GM20431 (cell line): ENCODE measurements around the gene FSTL4.

ENCODE experiments used
- in situ Hi-C: fragments of 300-500 bp; cut with MseI, MboI; formaldehyde crosslinking; loops from one replicate; pipeline ENCODE4 v1.15.0; 2020; ENCODE audit warnings: low sequenced_read_pairs; ENCODE audit not compliant: unreplicated experiment

The FSTL4 gene

DNA sequence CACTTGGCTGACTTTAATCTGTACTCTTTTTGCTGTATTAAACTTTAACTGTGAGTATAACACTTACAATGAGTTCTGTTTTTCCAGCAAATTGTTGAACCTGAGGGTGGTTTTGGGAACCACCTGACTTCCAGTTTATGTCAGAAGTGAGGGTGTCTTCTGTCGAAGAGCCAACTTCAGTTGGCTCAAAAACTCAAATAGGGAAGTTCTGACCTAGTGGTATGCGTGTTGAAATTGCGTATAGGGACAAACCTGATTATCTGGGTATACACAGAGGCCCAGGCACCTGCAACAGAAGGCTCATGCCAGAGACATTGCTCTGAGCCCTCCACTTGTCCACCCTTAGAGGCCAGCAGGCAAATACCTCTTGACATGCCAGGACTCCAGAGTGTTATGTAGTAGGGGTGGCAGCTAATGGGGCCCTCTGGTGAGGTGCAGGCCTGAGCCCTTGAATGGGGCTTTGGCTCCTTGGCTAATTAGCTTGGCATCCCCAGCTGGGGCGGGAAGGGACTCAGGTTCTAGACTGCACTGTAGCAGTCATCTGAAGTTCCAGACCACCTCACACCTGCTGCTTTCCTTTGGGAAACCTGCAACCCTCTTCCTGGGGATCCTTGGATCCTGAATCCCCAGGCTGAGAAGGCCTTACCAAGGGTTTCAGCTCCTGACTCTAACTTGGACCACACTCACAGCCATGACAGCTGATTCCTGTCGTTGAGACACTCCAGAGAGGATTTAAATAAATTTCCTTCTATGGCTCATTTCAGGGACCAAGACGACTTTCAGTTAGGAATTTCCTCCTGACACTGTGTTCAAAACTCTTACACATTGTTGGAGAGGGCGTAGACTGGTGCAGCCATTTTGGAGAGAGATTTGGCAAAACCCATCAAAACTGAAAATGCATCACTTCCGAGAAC lies 370.9 kb downstream of the FSTL4 start:
- in situ Hi-C loops: no loop called here

DNA sequence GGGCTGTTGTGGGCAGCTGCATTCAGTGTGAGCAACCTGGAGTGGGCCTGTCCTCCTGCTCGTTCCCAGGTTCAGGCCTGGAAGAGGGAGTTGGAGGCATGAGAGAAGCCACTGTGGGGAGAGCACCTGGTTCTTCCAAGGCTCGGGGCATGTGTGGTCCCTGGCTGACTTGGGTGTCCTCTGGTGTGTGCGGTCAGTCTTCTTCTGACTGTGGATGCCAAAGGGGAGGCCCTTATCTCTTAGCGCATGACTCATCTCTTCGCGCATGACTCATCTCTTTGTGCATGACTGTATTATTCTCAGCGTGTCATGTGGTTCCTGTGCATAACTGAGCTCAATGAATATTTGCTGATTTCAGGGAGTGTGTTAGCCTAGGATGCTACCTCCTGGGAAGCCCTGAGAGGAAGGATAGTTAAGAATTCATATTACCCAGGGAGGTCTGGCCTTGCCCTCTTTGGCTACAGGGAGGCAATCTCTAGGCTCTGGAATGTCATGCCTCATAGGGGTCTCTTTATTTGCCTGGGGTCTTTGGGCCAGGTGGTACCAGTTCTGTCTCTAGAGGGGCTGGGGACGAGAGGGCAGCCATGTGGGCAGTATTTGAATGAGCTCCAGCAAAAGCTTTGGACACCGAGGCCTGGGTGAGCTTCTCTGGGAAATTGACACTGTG lies 371.8 kb downstream of the FSTL4 start:
- in situ Hi-C loops: no loop called here

DNA sequence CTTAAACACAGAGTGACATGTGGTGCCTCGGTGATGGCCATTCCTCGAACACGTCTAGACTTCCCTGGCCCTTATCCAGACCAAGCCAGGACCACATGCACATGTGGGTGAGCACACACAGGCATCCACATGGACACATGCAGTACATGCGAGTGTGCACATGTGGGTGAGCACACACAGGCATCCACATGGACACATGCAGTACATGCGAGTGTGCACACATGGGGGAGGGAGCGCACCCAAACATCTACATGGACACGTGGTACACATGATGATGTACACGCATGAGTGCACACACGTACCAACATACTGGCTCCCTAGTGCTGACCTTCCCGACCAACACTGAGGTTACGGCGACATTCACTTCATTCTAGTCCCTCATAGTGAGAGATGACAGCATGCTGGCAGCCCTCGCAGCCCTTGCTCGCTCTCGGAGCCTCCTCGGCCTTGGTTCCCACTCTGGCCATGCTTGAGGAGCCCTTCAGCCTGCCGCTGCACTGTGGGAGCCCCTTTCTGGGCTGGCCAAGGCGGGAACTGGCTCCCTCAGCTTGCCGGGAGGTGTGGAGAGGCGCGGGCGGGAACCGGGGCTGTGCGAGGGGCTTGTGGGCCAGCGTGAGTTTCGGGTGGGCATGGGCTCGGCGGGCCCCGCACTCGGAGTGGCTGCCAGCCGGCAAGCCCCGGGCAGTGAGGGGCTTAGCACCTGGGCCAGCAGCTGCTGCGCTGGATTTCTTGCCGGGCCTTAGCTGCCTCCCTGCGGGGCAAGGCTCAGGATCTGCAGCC lies 373.7 kb downstream of the FSTL4 start:
- in situ Hi-C loops: no loop called here

DNA sequence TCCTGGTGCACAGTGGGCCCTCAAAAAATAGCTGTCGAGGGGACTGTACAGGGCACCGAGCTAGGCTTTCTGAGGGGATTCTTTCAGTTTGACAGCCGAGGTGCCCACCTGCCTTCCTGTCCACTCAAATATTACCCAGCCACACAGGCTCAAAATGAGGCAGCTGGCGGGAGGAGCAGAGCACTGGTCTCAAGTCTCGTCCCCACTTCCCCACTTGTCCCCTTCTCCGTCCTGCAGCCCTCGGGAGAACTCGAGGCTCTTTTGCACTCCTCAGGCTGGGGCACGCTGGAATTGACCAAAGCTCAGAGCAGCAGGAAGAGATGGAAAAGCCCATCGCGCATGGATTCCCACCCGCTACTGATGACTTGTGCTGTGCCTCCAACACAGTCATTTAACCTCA lies 375.4 kb downstream of the FSTL4 start:
- in situ Hi-C loops: no loop called here

DNA sequence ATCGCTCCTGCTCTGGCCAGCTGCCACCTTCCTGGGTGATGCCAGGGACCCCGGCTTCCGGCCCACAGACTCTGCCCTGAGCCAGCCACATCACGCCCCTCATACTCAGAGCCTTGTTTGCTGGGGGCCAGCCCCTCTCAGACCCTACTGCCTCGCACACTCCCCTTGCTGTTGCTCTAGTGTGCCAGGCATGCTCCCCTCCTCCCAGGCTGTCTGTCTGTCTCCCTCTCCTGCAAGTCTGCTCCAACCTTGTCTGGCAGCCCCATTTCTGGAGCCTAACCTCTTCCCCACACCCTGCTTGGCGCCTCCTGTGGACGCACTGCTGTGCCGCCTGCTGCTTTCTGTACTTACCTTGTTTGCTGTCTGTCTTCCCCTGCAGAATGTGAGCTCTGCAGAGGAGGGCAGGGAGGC lies 375.8 kb downstream of the FSTL4 start:
- in situ Hi-C loops: no loop called here

DNA sequence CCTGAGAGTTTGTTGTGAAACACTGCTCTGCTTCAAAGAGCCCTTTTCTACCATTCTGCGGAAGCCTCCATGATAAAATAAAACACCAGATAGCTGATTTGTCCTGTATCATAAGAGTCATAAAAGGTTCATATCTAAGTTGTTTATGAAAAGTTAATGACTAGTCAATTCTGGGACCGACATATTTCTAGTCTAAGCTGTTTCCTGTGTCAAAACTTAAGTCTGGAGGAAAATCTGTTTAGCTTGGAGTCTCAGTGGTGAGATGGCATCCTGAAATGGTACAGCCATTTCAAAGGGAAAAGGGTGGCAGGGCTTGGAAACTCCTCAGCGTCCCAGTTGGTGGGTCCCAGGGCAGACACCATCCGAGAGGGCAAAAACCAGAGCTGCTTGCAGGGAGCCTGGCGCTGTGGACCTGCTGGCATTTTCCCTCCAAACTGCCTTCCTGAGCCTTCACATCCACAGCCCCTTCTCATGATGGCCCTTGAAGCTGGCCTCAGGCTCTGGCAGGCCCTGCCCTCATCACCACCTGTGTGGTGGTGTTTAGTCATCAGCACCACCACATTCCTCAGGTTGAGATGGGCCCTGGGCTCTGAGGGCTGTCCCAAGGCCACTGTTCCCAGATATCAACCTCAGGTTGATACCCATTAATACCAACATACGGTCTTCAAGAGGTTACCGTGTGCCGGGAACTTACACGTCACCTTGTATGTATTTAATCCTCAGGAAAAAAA lies 376.5 kb downstream of the FSTL4 start:
- in situ Hi-C loops: no loop called here

DNA sequence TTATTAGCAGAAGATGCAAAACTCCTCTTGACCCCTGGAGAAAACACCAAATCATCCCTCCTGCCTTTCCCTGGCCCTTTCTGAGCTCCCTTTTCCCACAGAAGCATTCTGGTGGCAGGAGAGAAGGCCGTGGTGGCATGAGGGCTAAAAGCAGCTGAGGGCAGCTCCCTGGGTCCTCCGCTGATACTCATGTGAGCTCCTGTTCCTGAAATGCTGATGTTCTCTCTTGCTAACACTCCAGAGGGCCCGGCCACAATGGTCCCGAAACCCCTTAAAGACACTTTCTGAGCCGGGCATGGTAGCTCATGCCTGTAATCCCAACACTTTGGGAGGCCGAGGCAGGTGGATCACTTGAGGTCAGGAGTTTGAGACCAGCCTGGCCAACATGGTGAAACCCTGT lies 377.4 kb downstream of the FSTL4 start:
- in situ Hi-C loops: no loop called here

DNA sequence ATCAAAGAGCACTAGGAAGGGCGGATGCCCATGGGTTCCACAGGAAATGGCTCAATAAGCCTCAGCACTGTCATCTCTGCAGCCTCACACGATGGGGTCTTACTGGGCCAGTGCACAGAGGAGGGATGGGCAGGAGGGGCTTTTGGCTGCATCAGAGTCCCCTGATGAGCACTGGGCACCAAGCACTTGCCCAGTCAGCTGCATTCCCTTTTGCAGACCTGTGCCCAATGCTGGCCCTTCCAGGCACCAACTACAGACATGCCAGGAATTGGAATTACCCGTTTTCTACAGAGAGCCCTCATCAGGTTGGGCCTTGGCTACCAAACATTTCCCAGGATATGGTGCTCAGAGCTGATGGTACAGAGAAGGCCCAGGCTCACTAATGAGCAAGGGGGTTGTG lies 378.1 kb downstream of the FSTL4 start:
- in situ Hi-C loops: no loop called here

DNA sequence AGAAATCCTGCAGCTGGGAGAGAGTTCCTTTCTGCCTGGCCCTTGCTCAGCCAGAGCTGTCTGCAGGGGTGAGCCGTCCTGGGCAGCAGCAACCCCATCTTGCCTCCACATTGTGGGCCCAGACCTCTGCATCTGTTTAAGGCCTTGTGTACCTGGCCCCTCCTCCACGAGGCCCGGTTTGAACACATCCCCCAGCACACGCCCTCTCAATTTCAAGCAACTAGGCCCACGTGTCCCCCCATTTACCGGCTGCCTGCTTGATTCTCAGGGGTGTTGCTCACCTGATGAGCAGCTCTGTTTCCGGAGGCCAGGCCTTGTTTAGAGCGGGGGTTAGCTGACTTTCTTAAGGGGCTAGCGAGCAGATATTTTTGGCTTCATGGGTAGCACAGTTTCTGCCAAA lies 378.7 kb downstream of the FSTL4 start:
- in situ Hi-C loops: no loop called here

DNA sequence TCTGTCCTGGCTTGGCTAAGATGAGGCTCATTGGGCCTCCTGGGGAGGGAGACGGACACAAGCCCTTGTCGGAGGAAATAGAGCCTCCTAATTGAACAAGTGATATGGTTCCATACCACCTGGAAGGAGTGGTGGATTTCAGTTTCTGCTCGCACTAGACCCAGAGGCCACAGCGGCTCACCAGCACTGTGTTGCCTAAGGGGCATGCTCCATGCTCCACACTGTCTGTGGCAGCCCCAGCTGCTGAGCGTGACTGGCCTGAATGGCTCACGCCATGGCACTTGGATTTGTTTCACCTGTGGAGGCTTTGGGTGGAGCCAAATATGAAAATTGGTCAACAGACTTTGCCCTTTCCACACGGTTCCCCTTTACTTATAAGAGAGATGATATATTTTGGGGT lies 379.4 kb downstream of the FSTL4 start:
- in situ Hi-C loops: no loop called here

DNA sequence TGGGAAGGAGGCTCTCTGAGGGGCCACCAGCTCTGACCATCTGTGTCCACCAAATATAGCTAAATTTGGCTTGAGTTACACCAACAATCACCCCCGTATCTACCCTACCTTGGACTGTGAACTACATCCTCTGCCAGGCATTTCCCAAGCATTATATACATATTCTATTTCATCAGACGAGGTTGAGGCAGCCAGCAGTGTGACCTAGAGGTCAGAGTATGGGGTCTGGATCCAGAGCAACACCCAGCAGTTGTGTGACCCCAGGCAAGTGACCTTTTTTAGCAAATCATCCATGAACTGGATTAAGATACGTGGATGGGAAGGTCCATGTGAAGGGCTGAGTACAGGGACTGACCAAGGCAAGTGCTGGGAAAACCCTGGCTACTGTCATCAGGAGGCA lies 379.9 kb downstream of the FSTL4 start:
- in situ Hi-C loops: no loop called here

DNA sequence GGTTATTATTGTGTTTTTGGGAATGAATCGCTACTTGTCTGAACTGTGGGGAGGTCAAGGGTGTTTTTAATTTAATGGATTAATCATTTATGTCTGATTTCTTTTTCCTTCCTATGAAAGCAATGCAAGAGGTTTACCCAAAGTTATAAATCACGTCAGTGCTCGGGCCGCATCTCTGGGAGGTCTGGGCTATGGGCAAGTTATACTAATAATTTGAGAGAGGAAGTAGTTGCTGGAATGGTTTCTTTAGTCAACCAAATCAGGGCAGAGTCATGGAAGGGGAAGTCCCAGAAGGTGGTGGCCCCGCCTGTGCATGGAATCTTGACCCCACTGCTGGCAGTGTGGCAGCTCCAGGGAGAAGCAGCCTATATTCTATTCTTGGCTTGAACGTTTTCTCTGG lies 380.3 kb downstream of the FSTL4 start:
- in situ Hi-C loops: no loop called here

DNA sequence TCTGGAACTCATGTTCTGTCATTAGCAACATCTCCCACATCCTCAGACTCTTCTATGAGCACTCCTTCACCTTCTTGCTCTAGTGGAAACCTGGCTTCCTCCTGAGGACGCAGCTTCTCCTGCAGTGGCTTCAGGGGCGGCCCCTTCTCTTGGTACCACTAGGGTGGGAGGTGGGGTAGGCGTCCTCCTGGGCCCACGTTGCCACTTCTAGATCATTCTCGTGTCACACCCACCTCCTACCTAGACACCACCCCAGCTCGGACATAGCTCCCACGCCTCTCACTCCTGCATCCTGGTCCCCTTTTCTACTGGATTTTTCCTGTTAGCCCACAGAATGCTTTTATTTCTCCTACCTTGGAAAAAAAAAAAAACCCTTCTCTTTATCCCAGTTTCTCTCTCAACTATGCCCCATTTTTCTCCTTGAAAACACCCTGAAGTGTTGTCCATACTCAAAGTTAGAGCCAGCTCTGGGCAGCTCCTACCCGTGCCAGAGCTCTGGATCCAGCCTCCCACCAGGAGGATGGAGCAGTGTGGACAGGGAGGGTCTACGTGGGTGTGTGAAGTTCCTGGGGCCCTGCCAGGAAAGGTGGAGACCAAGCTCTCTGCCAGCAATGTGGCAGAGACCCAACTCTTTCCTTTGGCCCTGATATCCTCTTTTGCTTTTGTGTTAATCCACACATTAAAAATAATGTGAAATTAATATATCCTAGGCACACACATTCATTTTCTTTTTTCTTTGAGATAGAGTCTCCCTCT lies 381.3 kb downstream of the FSTL4 start:
- in situ Hi-C loops: no loop called here

DNA sequence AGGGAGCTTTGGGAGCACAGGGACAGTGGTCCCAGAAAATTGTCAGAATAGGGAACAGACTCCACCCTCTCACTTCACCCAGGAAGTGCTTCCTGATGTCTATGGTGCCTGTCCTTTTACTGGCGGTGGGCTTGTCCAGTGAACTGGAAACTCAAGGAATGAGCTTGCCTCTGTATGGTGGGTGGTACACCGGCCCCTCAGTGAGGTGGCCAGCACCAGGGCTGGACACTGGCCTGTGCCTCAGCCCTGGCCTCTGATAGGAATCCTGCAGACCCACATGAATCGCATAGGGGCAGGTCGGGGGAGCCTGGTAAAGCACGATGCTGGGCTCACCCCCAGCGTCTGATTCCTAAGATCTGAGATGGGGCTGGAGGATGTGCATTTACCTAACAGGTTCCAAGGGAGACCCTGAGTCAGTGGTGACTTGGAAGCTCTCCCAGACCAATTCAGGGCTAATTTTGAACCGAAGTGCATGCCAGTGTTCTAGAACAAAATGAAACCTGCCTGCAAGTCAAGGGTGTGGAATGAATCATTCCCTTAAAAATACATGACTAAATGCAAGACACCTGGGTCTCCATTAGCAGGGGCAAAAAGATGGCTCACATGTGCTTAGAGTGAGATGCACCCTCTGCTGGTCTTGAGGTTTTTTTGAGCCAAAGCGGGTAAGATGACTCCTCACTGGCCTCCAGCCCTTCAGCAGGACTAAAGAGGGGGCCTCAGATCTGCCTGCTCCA lies 382.2 kb downstream of the FSTL4 start:
- in situ Hi-C loops: no loop called here

DNA sequence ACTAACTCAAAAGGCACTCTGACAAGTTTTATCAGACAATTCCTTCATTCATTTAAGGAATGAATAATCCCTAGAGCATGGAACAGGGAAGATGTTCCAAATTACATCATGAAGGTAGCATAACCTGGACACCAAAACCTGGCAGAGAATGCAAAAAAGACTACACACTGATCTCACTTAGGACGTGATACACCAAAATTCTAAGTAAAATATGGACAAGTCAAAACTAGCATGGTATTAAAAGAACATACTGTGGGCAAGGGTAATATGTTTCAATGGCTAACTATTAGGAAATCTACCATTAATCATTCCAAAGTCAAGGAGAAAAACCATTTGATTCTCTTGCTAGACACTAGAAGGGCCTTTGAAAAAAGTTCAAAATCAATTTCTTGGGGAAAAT lies 384.0 kb downstream of the FSTL4 start:
- in situ Hi-C loops: no loop called here

DNA sequence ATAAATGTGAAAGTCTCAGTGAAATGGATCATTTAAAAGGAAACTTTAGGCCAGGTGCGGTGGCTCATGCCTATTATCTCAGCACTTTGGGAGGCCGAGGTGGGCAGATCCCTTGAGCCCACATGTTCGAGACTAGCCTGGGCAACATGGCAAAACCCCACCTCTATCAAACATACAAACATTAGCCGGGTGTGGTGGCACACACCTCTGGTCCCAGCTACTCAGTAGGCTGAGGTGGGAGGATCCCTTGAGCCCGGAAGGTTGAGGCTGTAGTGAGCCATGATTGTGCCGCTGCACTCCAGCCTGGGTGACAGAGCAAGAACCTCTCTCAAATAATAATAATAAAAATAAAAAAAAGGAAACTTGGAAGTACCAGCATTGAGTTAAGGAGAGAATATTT lies 384.4 kb downstream of the FSTL4 start:
- in situ Hi-C loops: no loop called here

DNA sequence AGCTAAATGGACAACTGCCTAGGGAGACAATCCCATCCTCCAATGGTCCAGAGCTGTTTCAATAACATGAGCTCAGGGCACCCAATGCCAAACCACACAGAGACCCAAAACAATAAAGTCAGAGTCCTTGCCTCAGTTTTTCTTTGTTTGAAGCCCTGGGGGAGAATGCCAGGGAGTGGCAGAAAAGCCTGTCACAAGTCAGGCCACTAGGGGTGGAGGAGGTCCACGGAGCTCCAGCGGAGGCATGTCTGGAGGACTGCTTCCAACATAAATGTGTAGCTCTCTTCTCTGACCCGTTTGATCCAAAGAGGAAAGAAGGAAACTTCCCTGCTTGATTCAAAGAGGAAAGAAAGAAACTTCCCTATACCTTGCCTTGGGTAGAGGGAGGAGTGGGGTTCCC lies 385.3 kb downstream of the FSTL4 start:
- in situ Hi-C loops: no loop called here

DNA sequence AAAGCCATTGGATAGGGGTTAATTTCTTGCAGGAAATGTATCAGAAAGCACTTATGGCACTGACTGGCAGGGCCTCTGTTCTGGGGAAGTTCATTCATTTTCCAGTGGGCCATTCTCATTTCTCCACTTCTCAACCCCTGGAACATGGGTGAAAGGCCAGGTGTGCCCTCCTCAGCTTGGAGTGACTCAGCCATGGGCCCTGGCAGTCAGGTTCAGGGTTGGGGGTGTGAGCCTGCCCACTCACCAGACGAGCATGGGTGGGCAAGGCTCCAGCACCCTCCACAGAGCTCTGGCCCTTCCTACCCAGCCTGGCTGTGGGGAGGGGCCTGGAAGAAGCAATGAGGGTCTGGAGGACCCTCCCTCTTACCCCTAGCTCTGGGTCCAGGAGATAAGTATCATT lies 386.2 kb downstream of the FSTL4 start:
- in situ Hi-C loops: no loop called here

DNA sequence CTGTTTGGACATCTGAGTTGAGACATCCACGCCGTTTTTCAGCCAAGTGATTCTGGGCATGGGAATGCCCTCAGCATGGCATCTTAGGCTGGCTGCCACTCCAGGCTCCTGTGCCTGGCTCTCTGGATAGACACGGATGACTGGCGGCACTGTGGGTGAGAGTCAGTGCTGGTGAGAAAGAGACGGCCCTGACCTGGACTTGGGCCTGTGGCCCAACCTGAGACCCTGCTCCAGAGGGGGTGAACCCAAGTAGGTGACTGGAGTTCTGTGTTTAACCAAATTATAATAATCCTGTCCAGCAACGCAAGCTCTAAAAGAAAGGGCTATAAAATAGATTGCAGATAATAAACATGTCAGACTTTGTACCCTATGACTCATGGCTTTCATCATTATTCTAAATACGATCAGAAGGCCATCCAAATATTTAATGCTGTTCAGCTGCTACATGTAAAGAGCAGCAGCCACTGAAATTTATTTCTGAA lies 386.6 kb downstream of the FSTL4 start:
- in situ Hi-C loops: no loop called here
